ENCODE data around the gene BLZF1. TPM values are rescaled to one million over a fixed set of nuclear protein-coding genes. Genes with fewer than 3 reads are reported as not detected.

BLZF1 gene
- total and polyA plus RNA-seq, 10 of the 15 experiments (the other 5 are each of a cell fraction or from before 2014, with no cell fraction given) = 5.1 to 11.9 (median 9.0) TPM

- H4K20me1 ChIP-seq (ENCODE audit: control insufficient read depth, insufficient read depth) = no peaks in the 10 kb centered on the region
- H3K36me3 ChIP-seq (ENCODE audit: control insufficient read depth in 2 of 2, insufficient read depth in 2 of 2, low read length in 1 of 2) = no peaks in the 10 kb centered on the region
- no peaks in the 10 kb centered on the region for H3K79me2 ChIP-seq (ENCODE audit: control insufficient read depth, insufficient read depth, low read length)
- ATAC-seq (no peak), DNase-seq (ENCODE audit: low read depth, low spot score) (no peak), FAIRE-seq (no peak)
- SMC1A ChIA-PET (ENCODE audit: uncharacterized antibody, unreplicated experiment) = interaction anchor here (0.9 to 2.6 kb wide), 4 partner anchors 9 to 758 kb away, joined by 3 to 16 read pairs (median 4); no protein-coding TSS in a partner anchor
- CTCF ChIA-PET = interaction anchor here (0.6 to 2.2 kb wide), 3 partner anchors 10 to 1328 kb away, joined by 4 to 13 read pairs (median 9); no protein-coding TSS in a partner anchor
- no peaks in the 10 kb centered on the region; the same call in 2 of the 3 replicates for H3K9me3 ChIP-seq (replicated peaks; ENCODE audit: control insufficient read depth, insufficient read depth, low read length)
- 64% methylated on average over 7 of the region's 7 CpGs for WGBS (ENCODE audit: insufficient coverage, insufficient replicate concordance, low lambda C conversion rate, missing lambda C conversion rate)
- BruUV-seq (replicated peaks) = no TSS peak
- H3K9ac ChIP-seq (ENCODE audit: control insufficient read depth, insufficient read depth, low read length) = no peak overlapping the region
- no peak overlapping the region for H3K4me2 ChIP-seq (ENCODE audit: control insufficient read depth, insufficient read depth)
- POLR2A ChIA-PET = no interaction called here
- H3K27me3 ChIP-seq (replicated peaks in 1 of 2; ENCODE audit: control insufficient read depth in 2 of 2, insufficient read depth in 2 of 2, low read length in 1 of 2) = no peaks in the 10 kb centered on the region
- intact Hi-C loops (cut with micrococcal nuclease; ENCODE audit: unreplicated experiment) = no loop called here
- in situ Hi-C loops (cut with MboI) = no loop called here
- no peak overlapping the region for H2AFZ ChIP-seq (ENCODE audit: control insufficient read depth, low read depth, low read length)
- no peak overlapping the region for H3K27ac ChIP-seq (ENCODE audit: control insufficient read depth, insufficient read depth)
- H3K4me1 ChIP-seq (ENCODE audit: control insufficient read depth, insufficient read depth, low read length) = peaks cover 4% of the 10 kb centered on the region; the same call in 1 of the 2 replicates
- RAD21 ChIA-PET (ENCODE audit: unreplicated experiment) = interaction anchor here (1.1 kb wide), 1 partner anchor 758 kb away, joined by 3 read pairs; no protein-coding TSS in a partner anchor
- no peak overlapping the region for H3K4me3 ChIP-seq
- TF ChIP-seq YY1 (IDR thresholded peaks at IDR 0.05; ENCODE audit: low read depth, low read length) = no peak
- TF ChIP-seq EED (IDR thresholded peaks at IDR 0.05; ENCODE audit: low read depth) = no peak
- TF ChIP-seq BCL11A (IDR thresholded peaks at IDR 0.05; ENCODE audit: low read depth, low read length) = no peak
- TF ChIP-seq POLR2A (IDR thresholded peaks at IDR 0.05; ENCODE audit: low read depth, low read length) = no peak
- no peak for TF ChIP-seq ZNF687 (IDR thresholded peaks at IDR 0.05)
Observed at GRCh38 chr1:169361281-169361680, 6.7 kb upstream of the BLZF1 start.

Measured in GM12878 (cell line).